ENCODE measurements around the gene TMEM208.

TMEM208 gene

DNA sequence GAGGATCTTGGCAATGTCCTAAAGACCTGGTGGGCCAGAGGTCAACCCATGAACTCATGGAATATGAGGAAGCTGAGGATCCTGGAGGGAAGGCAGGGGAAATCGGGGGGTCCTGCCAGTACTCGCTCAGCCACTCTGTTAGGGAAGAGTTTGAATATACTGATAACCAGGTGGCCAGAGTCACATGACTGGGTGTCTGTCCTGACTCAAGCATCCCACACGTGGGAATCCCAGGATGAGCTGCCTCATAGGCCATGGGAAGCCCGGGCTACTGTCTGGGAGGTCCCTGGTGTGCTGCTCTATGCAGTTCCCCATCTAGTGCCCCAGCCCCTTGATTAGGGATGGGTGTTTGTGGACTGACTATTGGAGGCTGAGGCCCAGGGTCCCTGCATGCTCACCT, 38.6 kb upstream of the TMEM208 start:
- no peak for TF ChIP-seq ZFX (IDR thresholded peaks at IDR 0.05)
- TF ChIP-seq, protein P1, sequence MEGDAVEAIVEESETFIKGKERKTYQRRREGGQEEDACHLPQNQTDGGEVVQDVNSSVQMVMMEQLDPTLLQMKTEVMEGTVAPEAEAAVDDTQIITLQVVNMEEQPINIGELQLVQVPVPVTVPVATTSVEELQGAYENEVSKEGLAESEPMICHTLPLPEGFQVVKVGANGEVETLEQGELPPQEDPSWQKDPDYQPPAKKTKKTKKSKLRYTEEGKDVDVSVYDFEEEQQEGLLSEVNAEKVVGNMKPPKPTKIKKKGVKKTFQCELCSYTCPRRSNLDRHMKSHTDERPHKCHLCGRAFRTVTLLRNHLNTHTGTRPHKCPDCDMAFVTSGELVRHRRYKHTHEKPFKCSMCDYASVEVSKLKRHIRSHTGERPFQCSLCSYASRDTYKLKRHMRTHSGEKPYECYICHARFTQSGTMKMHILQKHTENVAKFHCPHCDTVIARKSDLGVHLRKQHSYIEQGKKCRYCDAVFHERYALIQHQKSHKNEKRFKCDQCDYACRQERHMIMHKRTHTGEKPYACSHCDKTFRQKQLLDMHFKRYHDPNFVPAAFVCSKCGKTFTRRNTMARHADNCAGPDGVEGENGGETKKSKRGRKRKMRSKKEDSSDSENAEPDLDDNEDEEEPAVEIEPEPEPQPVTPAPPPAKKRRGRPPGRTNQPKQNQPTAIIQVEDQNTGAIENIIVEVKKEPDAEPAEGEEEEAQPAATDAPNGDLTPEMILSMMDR (conservative IDR thresholded peaks at IDR 0.05), result no peak

DNA sequence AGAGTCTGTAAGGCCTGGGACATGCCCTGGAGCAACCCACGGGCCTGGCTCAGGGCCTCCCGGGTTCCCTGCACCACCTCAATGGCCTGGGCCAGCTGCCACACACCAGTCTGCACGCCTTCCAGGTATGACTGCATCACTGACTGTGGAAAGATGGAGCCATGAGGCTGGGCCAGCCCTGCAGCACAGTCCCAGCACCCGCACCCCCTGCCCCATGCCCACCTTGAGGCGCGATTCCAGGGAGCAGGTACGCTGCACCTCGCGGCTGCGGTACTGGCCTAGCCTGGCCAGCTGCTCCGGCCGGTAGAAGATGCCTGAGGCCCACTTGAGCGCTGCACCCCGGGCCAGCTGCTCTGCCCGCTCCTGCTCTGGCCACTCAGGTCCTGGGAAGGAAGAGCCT, 38.1 kb upstream of the TMEM208 start:
- no peak for TF ChIP-seq ZFX (IDR thresholded peaks at IDR 0.05)
- TF ChIP-seq, protein P1 (conservative IDR thresholded peaks at IDR 0.05), result no peak
- H3K27ac ChIP-seq, result no peak overlapping the region

More for the DNA sequence above, 38.6 kb upstream of the TMEM208 start:
- H3K27ac ChIP-seq, result no peak overlapping the region

DNA sequence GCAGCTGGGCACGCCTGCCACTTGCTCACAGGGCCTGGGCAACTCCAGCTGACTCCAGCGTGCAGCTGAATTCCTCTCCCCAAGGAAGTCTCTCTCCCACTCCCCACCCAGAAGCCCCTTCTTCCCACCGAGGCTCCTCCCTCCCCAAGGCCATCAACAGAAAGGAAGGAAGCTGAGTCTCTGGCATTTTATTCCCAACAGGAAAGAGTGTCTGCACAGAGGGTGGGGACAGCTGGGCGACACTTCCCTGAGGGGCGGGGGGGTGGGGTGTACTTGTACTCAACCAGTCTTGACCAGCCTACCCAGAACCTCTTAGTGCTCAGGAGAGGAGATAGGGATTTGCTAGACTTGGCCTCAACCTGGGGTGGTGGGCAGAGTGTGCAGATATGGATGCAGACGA, 36.9 kb upstream of the TMEM208 start, which contains the start of gene EXOC3L1:
EXOC3L1 (minus strand) TSS at position 96 of the 400 bp plus-strand sequence. CDS start 460 bp downstream, outside the sequence.
- H3K27ac ChIP-seq, result no peak within 1 kb of the TSS
- no peak for TF ChIP-seq ZFX (IDR thresholded peaks at IDR 0.05)
- TF ChIP-seq, protein P1 (conservative IDR thresholded peaks at IDR 0.05), result no peak

DNA sequence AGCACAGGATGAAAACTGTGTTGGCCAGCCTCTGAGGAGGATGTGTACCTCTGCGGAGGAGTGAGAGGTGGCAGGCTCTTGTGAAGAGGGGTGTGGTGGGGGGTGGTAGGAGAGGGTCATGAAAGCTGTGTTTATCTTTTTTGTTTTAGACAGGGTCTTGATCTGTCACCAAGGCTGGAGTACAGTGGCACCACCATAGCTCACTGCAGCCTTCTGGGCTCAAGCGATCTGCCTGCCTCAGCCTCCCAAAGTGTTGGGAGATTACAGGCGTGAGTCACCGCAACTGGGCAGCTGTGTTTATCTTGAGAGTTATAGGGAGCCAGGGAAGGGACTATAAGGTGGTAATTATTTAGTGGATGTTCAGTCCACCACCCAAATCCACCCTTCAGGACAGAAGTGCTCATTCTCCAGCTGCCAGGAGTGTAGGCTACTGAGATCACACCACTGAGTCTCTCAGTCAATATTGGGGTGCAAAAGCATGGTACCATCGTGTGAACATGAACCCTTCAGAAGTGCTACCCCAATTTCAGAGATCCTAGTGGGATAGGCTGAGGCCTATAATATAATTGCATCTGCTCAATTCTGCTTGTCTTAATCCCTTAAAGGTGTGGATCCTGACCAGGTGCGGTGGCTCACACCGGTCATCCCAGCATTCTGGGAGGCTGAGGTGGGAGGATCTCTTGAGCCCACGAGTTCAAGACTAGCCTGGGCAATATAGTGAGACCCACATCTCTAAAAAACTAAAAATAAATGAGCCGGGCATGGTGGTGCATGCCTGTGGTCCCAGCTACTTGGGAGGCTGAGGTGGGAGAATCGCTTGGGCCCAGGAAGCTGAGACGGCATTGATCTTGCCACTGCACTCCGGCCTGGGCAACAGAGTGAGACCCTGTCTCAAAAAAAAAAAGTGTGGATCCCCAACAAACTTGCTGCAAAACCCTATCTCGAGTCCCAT, 36.2 kb upstream of the TMEM208 start:
- H3K27ac ChIP-seq, result no peak overlapping the region
- no peak for TF ChIP-seq ZFX (IDR thresholded peaks at IDR 0.05)
- TF ChIP-seq, protein P1 (conservative IDR thresholded peaks at IDR 0.05), result no peak

DNA sequence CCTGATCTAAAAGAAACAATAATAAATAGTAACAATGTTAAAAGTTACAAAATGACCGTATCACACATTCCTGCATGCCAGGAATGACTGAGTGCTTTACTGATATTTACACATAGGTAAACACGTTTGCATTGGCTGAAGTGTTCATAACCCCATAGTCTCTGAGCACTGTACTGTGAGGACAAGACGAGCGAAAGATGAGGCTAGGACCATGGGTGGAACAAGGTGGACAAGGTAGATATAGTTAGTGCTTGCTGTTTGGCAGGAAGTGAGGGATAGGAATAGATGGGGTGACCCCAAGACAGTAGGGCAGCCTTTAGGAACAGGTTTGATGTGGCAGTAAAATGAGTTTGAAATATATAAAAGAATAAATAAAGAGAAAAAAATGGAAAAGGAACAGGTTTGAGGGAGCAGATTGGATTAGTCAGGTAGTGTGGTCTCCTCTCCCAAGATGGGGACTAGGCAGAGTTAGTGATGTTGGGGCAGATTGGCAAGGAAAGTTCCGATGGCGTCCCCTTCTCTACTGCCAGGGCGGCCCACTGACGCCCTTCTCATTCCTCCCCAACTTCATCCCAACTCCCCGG, 35.4 kb upstream of the TMEM208 start:
- TF ChIP-seq ZFX (IDR thresholded peaks at IDR 0.05), result no peak
- TF ChIP-seq, protein P1 (conservative IDR thresholded peaks at IDR 0.05), result no peak
- peak overlapping the region; percentile 95 for H3K27ac ChIP-seq

DNA sequence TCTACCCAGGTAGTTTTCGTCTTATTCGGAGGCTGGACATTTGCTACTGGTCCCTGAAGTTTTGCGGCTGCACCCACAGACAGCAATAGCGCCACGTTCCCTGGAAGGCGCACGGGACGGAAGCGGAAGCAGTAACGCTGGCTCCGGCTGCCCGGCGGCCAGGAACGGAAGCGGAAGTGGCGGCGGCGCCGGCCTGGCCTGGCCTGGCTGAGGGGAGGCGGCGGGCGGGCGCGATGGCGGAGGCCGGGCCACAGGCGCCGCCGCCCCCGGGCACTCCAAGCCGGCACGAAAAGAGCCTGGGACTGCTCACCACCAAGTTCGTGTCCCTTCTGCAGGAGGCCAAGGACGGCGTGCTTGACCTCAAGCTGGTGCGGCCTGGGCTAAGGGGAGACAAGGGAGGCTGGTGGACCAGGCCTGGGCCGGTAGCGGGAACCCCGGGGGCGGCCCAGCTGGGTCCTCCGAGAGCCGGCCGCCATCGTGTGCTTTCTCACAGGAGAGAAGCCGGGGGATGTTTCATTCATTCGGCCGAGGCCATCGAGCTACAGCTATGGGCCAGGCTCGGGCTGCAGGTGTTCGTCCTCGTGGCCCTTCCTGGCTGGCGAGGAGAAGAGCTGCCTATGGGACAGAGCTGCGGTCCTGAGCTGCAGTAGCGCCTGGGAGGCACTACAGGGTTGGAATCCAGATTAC, 34.8 kb upstream of the TMEM208 start, which contains the start of gene E2F4:
E2F4 (plus strand) TSS at position 161 of the 687 bp plus-strand sequence; CDS start at position 234, 73 bp downstream.
- H3K27ac ChIP-seq, result peak within 1 kb of the TSS; percentile 95
- peak; percentile 98 for TF ChIP-seq ZFX (IDR thresholded peaks at IDR 0.05)
- TF ChIP-seq, protein P1 (conservative IDR thresholded peaks at IDR 0.05), result no peak
